Measurements from ENCODE around the gene ALOX5AP. TPM values are rescaled to one million over a fixed set of nuclear protein-coding genes. Genes with fewer than 3 reads are reported as not detected.

The ALOX5AP gene
- total and polyA plus RNA-seq, 9 of the 15 experiments (the other 6 are each of a cell fraction or from before 2014, with no cell fraction given): 0.31 TPM; not detected in 8

DNA sequence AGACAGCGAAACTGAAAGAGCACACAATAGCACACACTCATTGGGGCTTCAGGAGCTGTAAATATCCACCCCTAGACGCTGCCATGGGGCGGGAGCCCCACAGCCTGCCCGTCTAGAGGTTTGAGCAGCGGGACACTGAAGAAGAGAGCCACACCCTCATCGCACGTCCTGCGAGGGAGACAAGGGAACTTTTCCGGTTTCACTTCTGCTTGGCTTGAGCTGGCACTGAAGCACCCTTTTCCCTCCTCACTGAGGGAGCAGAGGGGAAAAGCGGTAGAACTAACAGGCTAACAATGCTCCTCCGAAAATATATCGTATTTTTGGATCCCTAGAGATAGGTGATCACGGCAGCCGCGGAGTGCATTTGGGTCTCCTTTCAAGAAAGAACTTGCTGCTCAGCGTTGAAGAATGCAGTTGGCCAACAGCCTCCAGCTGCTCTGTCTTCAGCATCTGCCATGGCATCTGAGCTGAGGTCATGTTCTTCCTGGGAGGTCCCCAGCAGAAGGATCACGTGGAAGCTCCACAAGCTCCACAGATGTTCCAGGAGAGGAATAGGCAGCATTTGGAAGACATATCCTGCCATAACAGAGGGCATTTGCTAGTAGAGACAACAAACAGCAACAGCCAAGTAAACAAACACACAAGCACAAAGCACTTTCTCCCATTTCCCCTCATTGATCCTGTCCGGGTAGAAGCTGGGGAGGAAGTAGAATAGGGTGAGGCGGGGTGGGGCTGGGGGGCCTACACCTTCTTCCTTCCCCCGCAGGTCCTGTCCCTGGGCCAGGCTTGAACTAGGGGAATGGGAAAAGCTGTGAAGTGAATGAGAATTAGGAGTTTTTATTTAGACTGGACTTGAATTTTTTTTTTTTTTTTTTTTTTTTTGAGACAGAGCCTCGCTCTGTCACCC, 44.8 kb upstream of the ALOX5AP start:
- Histone ChIP-seq H4K20me1 (replicated peaks; ENCODE audit: control insufficient read depth, insufficient read depth, low read length) (no peaks in the 10 kb centered on the region), H2AFZ (ENCODE audit: low read depth, low read length) (peak overlapping the region; percentile 93), H3K4me3 (peak overlapping the region; percentile 32), H3K27ac (ENCODE audit: extremely low read depth, low read depth, low read length) (no peak overlapping the region), H3K9me3 (replicated peaks; ENCODE audit: control insufficient read depth, insufficient read depth, low read depth, low read length) (no peaks in the 10 kb centered on the region), H3K27me3 (ENCODE audit: control insufficient read depth in 2 of 2, insufficient read depth in 2 of 2, low read length in 2 of 2) (peaks cover 0 to 12% of the 10 kb centered on the region in 2 experiments; a peak in 2 of 5 replicates), H3K4me2 (ENCODE audit: insufficient read depth, low read length) (peak overlapping the region; percentile 85), H3K4me1 (replicated peaks in 1 of 2; ENCODE audit: control insufficient read depth in 2 of 2, insufficient read depth in 2 of 2, low read length in 2 of 2) (peaks cover 0 to 4% of the 10 kb centered on the region in 2 experiments; a peak in 3 of 5 replicates), H3K36me3 (ENCODE audit: control insufficient read depth, insufficient read depth, low read length) (no peaks in the 10 kb centered on the region), H3K9me1 (ENCODE audit: control insufficient read depth, insufficient read depth, low read length) (no peaks in the 10 kb centered on the region), H3K9ac (ENCODE audit: insufficient read depth in 1 of 2, low read depth in 2 of 2, low read length in 2 of 2) (peak overlapping the region; percentile 15 to 30; a peak in 2 of 4 replicates), H3K79me2 (ENCODE audit: control insufficient read depth, insufficient read depth, low read length) (no peaks in the 10 kb centered on the region)
- CTCF ChIA-PET (ENCODE audit: low intra/inter-chr PET ratio): no interaction called here
- intact Hi-C loops (cut with micrococcal nuclease) (no loop called here), in situ Hi-C loops (cut with MboI) (no loop called here)
- ATAC-seq (peak; percentile 89), FAIRE-seq (peak; percentile 26), DNase-seq (ENCODE audit: extremely low read depth in 1 of 4, low spot score in 3 of 4) (peak in 1 of 4 experiments; percentile 31)
- no TSS peak for BruUV-seq (replicated peaks)
- POLR2A ChIA-PET: interaction anchor here (0.6 to 1.3 kb wide), 2 partner anchors 72 to 165 kb away, joined by 3 read pairs; no protein-coding TSS in a partner anchor
- 13% methylated on average over 19 of the region's 21 CpGs for WGBS (ENCODE audit: insufficient coverage, low coverage, missing lambda C conversion rate)
- TF ChIP-seq ZNF197 (CRISPR knock-in tag; IDR thresholded peaks at IDR 0.05; ENCODE audit: low read depth) (no peak), GTF2A2 (tag; IDR thresholded peaks at IDR 0.05) (no peak), ZNF57 (CRISPR knock-in tag; IDR thresholded peaks at IDR 0.05) (no peak), SMARCA4 (IDR thresholded peaks at IDR 0.05) (no peak), KAT2B (IDR thresholded peaks at IDR 0.05; ENCODE audit: low read depth, low read length) (no peak), KDM4B (IDR thresholded peaks at IDR 0.05; ENCODE audit: borderline replicate concordance in 2 of 2, low read depth in 1 of 2) (no peak), MED1 (CRISPR knock-in tag; IDR thresholded peaks at IDR 0.05; ENCODE audit: borderline replicate concordance) (no peak), NFRKB (IDR thresholded peaks at IDR 0.05; ENCODE audit: low read depth) (no peak), ZNF124 (CRISPR knock-in tag; IDR thresholded peaks at IDR 0.05) (no peak)
- TF ChIP-seq, protein P1, sequence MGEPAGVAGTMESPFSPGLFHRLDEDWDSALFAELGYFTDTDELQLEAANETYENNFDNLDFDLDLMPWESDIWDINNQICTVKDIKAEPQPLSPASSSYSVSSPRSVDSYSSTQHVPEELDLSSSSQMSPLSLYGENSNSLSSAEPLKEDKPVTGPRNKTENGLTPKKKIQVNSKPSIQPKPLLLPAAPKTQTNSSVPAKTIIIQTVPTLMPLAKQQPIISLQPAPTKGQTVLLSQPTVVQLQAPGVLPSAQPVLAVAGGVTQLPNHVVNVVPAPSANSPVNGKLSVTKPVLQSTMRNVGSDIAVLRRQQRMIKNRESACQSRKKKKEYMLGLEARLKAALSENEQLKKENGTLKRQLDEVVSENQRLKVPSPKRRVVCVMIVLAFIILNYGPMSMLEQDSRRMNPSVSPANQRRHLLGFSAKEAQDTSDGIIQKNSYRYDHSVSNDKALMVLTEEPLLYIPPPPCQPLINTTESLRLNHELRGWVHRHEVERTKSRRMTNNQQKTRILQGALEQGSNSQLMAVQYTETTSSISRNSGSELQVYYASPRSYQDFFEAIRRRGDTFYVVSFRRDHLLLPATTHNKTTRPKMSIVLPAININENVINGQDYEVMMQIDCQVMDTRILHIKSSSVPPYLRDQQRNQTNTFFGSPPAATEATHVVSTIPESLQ (CRISPR knock-in tag; IDR thresholded peaks at IDR 0.05): no peak
- TF ChIP-seq, protein P2, sequence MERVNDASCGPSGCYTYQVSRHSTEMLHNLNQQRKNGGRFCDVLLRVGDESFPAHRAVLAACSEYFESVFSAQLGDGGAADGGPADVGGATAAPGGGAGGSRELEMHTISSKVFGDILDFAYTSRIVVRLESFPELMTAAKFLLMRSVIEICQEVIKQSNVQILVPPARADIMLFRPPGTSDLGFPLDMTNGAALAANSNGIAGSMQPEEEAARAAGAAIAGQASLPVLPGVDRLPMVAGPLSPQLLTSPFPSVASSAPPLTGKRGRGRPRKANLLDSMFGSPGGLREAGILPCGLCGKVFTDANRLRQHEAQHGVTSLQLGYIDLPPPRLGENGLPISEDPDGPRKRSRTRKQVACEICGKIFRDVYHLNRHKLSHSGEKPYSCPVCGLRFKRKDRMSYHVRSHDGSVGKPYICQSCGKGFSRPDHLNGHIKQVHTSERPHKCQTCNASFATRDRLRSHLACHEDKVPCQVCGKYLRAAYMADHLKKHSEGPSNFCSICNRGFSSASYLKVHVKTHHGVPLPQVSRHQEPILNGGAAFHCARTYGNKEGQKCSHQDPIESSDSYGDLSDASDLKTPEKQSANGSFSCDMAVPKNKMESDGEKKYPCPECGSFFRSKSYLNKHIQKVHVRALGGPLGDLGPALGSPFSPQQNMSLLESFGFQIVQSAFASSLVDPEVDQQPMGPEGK (CRISPR knock-in tag; IDR thresholded peaks at IDR 0.05; ENCODE audit: borderline replicate concordance): no peak
- TF ChIP-seq, protein P3, sequence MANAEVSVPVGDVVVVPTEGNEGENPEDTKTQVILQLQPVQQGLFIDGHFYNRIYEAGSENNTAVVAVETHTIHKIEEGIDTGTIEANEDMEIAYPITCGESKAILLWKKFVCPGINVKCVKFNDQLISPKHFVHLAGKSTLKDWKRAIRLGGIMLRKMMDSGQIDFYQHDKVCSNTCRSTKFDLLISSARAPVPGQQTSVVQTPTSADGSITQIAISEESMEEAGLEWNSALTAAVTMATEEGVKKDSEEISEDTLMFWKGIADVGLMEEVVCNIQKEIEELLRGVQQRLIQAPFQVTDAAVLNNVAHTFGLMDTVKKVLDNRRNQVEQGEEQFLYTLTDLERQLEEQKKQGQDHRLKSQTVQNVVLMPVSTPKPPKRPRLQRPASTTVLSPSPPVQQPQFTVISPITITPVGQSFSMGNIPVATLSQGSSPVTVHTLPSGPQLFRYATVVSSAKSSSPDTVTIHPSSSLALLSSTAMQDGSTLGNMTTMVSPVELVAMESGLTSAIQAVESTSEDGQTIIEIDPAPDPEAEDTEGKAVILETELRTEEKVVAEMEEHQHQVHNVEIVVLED (CRISPR knock-in tag; IDR thresholded peaks at IDR 0.05): no peak

All from K562 (cell line).